GM12874 (cell line): ENCODE data around the gene UBXN10.

Source experiments
- TF ChIP-seq, protein P1 (sequence below): IDR thresholded peaks from 2 replicates; pipeline ENCODE4 v1.5.1; 2011; ENCODE audit warnings: low read depth, mild to moderate bottlenecking, control low read depth, low read length, moderate library complexity; ENCODE audit not compliant: insufficient read depth

UBXN10 gene

DNA sequence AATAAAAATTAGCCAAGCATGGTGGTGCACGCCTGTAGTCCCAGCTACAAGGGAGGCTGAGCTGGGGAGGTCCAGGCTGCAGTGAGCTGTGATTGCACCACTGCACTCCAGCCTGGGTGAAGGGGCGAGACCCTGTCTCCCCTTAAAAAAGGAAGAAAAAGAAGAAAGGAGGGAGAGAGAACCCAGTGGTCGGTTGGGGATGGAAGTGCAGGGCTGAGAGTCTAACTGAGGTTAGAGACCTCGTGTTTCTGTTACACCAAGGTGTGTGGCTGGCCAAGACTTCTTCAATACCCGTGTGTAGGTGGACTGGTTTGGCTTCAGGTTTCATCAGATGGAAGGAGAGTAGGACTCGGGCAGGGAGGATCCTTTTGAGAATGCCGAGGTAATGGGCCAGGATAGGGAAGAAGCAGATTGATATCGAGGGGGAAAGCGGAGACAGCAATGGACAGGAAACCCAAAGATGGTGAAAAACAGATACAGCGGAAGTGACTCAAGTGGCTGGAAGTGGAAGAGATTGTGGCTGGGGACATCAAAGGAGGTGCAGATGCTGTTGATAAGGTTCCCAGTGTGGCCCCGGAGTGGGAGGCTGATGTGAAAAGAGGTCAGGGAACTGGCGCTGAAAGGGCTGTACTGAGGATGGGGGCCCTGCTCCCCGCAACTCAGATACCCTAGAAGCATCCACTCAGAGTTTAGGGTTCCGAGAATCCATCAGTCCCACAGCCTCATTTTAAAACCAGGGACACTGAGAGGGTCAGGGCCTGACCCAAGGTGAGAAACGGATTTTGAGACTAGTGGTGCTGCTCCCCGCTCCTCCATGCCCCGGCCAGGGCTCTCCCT, 681 bp upstream of the UBXN10 start:
- TF ChIP-seq, protein P1, sequence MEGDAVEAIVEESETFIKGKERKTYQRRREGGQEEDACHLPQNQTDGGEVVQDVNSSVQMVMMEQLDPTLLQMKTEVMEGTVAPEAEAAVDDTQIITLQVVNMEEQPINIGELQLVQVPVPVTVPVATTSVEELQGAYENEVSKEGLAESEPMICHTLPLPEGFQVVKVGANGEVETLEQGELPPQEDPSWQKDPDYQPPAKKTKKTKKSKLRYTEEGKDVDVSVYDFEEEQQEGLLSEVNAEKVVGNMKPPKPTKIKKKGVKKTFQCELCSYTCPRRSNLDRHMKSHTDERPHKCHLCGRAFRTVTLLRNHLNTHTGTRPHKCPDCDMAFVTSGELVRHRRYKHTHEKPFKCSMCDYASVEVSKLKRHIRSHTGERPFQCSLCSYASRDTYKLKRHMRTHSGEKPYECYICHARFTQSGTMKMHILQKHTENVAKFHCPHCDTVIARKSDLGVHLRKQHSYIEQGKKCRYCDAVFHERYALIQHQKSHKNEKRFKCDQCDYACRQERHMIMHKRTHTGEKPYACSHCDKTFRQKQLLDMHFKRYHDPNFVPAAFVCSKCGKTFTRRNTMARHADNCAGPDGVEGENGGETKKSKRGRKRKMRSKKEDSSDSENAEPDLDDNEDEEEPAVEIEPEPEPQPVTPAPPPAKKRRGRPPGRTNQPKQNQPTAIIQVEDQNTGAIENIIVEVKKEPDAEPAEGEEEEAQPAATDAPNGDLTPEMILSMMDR = no peak

DNA sequence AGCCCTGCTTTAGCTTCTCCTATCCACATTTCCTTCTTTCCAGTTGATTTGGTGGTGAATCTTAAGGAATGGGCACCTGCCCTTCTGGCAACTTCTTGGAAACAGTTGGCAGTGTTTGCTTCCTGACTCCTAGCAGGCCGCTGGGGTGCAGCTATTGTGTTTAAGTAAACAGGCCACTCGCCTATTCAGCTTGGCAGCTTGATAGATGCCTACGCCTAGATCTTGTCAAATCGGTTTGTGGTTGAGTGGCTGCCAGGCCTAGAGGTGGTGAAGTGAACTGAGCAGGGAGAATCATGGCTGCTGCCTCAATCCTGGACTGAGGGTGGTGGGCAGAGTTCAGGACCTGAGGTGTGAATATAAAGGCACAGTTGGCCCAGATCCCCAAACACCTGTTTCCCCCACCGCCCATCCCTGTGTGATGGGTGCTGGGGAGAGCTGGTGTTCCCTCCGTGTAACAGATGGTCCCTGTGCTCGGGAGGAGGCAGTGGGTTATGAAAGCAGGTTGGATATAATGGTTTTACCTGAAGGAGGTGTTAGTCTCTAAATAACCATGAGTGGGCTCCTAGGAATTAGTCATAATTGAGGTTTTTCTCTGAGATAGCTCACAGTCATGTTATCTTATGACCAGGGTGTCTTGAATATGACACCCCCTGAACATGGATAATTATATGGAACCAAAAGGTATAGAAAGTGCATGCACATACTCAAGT, 1.4 kb downstream of the UBXN10 start:
- TF ChIP-seq, protein P1 = no peak

DNA sequence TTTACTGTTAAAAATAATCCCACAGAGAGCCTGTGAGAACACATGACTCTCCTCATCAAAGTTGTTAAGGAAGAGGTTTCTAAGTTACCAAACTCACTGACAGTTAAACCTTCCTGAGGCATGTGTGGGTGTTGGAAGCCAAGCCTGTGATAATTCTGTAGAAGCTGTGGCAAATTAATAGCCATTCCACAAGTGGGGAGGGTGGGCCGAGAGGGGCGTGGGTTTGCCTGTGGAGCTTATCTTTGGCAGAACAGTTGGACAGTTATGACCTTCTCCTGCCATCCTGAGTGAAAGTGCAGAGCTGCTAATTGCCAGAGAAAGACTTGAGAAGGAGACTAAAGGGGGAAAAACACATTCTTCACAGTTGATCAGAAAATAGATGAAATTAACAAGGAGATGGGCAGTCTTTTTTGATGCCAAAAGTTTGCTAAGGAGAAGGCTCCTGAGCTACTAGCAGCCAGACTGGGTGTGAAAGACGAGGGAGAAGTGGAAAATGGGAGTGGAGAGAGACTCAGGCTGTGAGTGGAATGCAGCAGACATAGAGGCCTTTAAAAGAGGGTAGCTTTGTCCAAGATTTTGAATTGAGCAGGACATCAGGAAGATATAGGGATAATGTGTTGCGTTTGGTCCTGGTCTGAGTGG, 2.0 kb downstream of the UBXN10 start:
- TF ChIP-seq, protein P1 = no peak

DNA sequence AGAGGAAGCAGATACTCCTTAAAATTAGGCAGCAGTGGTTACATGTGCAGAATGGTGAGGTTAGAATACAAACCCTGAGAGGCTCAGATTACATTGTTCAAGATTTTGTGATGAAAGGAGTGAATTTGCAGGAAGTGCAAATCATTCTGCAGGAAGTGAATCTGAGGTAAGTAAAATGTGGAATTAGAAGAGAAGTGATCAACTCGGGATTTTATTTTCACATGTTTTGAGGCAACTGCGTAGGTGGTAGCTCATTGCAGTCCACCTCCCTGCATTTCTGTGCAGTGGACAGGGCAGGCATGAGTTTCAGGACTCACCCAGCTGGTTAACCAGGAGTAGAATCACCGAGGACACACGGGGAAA, 2.5 kb downstream of the UBXN10 start:
- TF ChIP-seq, protein P1 = no peak

DNA sequence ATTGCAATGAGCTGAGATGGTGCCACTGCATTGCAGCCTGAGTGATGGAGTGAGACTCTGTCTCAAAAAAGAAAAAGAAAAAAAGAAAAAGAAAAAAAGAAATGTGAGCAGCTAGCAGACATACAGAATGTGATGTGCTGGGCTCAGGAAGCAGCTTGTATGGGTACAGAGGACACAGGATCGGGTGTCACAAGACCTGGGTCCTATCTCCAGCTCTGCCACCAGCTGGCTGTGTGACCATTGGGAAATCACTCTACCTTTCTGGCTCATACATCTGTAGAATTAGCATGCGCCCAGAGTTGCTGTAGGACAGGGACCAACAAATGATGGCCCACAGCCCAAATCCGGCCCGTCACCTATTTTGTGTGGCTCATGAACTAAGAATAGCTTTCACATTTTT, 3.8 kb downstream of the UBXN10 start:
- TF ChIP-seq, protein P1 = no peak

DNA sequence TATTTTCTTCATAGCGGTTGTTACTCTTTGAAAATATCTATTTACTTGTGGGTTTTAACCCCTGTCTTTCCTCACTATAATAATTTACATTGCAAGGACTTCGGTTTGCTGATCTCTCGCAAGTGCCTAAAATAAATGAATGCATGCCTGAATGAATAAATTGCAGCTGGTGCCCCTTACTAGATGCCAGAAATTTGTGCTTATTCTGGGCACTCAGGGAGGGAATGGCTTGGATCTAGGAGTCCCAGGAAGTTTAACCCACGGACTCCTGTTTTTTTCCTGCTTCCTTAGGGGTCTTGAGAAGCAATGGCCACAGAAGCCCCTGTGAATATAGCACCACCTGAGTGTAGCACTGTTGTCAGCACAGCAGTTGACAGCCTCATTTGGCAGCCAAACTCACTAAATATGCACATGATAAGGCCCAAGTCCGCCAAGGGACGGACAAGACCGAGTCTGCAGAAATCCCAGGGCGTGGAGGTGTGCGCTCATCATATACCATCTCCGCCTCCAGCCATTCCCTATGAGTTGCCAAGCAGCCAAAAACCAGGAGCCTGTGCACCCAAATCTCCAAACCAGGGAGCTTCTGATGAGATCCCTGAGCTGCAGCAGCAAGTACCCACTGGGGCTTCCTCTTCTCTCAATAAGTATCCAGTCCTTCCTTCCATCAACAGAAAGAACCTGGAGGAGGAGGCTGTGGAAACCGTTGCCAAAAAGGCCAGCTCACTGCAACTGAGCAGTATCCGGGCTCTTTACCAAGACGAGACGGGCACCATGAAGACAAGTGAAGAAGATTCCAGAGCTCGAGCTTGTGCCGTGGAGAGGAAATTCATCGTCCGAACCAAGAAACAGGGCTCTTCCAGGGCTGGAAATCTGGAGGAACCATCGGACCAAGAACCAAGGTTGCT, 4.6 kb downstream of the UBXN10 start:
- TF ChIP-seq, protein P1 = no peak
